ENCODE measurements around the gene PHOX2A. TPM values are rescaled to one million over a fixed set of nuclear protein-coding genes. Genes with fewer than 3 reads are reported as not detected.

PHOX2A gene
- total RNA-seq, 1 experiment from 2014 or later, result not detected

Other genes starting within 250 kb of the PHOX2A start
- gene IL18BP, start 245.3 kb downstream of the PHOX2A start, total RNA-seq (2014; rRNA removed; shearing (Covaris generic)), result 2.2 and 2.6 TPM in 2 replicates
- 126 and 138 TPM in 2 replicates for gene NUMA1, start 163.6 kb downstream of the PHOX2A start, total RNA-seq (2014; rRNA removed; shearing (Covaris generic))
- 4.8 and 5.2 TPM in 2 replicates for gene LRRC51, start 163.3 kb downstream of the PHOX2A start, total RNA-seq (2014; rRNA removed; shearing (Covaris generic))
- 114 TPM in 2 replicates for gene LAMTOR1, start 140.9 kb downstream of the PHOX2A start, total RNA-seq (2014; rRNA removed; shearing (Covaris generic))
- gene TOMT, start 138.3 kb downstream of the PHOX2A start, total RNA-seq (2014; rRNA removed; shearing (Covaris generic)), result not detected in 2 replicates
- gene ANAPC15, start 131.5 kb downstream of the PHOX2A start, total RNA-seq (2014; rRNA removed; shearing (Covaris generic)), result 36.3 and 40.1 TPM in 2 replicates
- 0.17 and 1.4 TPM in 2 replicates for gene FOLR3, start 108.5 kb downstream of the PHOX2A start, total RNA-seq (2014; rRNA removed; shearing (Covaris generic))
- 1.4 and 2.8 TPM in 2 replicates for gene FOLR1, start 52.0 kb downstream of the PHOX2A start, total RNA-seq (2014; rRNA removed; shearing (Covaris generic))
- not detected in 2 replicates for gene FOLR2, start 27.4 kb downstream of the PHOX2A start, total RNA-seq (2014; rRNA removed; shearing (Covaris generic))
- 31.8 and 55.5 TPM in 2 replicates for gene INPPL1, start 19.4 kb downstream of the PHOX2A start, total RNA-seq (2014; rRNA removed; shearing (Covaris generic))
- gene CLPB, start 190.4 kb upstream of the PHOX2A start, total RNA-seq (2014; rRNA removed; shearing (Covaris generic)), result 29.6 and 42.7 TPM in 2 replicates